ENCODE results near the gene TSLP.

TSLP gene

DNA sequence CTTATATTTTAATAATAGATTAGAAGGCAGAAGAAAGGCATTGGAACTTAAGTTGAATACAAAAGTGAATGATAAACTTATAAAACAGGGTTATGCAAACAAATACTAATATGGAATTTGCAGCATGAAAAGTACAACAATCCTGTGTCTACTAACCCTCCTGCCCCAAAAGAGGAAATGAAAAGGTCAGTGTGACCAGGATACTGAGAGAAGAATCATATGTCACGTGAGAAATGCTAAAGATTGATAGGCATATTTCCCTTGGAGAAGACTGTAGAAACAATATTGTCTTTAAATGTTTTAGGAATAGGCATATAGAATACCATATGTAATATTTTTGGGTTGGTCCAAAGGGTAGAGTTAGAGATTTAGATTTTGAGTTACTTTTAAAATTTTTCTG, 24.5 kb downstream of the TSLP start:
- H3K4me3 ChIP-seq (ENCODE audit: low read depth, low read length): no peak overlapping the region
- TF ChIP-seq, protein P1, sequence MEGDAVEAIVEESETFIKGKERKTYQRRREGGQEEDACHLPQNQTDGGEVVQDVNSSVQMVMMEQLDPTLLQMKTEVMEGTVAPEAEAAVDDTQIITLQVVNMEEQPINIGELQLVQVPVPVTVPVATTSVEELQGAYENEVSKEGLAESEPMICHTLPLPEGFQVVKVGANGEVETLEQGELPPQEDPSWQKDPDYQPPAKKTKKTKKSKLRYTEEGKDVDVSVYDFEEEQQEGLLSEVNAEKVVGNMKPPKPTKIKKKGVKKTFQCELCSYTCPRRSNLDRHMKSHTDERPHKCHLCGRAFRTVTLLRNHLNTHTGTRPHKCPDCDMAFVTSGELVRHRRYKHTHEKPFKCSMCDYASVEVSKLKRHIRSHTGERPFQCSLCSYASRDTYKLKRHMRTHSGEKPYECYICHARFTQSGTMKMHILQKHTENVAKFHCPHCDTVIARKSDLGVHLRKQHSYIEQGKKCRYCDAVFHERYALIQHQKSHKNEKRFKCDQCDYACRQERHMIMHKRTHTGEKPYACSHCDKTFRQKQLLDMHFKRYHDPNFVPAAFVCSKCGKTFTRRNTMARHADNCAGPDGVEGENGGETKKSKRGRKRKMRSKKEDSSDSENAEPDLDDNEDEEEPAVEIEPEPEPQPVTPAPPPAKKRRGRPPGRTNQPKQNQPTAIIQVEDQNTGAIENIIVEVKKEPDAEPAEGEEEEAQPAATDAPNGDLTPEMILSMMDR (IDR thresholded peaks at IDR 0.05; ENCODE audit: low read depth, low read length): no peak
- TF ChIP-seq MYC (IDR thresholded peaks at IDR 0.05; ENCODE audit: low read depth, low read length) (no peak), POLR2A (IDR thresholded peaks at IDR 0.05; ENCODE audit: extremely low read depth, insufficient read length) (no peak)
- TF ChIP-seq, protein P2, sequence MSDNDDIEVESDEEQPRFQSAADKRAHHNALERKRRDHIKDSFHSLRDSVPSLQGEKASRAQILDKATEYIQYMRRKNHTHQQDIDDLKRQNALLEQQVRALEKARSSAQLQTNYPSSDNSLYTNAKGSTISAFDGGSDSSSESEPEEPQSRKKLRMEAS (IDR thresholded peaks at IDR 0.05; ENCODE audit: low read depth, low read length): no peak
- no peak for DNase-seq (ENCODE audit: low read depth)

DNA sequence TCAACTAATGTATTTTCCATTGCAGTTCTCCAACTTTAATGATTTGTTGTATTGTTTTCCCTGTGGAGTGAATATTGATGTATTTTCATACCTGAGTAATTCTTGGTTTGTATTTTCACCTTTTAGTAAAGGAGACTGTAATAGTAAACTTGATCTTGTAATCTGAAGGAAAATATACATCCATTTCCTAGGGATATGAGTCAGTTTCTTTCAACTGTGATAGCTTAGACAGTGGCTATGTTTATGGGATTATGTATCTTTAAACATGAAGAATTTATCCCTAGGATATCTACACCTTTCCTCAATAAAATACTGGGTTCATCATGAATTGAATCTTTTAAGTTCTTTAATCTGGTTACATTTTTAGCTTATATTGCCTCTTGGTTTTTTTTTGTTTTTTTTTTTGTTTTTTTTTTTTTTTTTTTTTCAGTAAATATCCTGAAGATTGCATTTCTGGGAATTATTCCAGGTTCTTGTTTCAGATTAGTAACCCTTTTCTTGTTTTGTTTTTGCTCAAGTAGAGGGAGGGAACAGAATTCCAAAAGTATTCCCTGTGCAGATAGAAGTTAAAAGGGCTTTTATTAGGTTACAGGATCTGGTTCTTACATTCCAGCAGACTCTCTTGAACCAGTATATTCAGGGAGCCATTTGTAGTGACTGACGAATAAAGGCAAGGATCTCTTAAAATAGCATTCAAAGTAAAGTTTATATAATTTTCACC, 27.7 kb downstream of the TSLP start:
- DNase-seq (ENCODE audit: low read depth): no peak
- H3K4me3 ChIP-seq (ENCODE audit: low read depth, low read length): no peak overlapping the region
- no peak for TF ChIP-seq MYC (IDR thresholded peaks at IDR 0.05; ENCODE audit: low read depth, low read length)

DNA sequence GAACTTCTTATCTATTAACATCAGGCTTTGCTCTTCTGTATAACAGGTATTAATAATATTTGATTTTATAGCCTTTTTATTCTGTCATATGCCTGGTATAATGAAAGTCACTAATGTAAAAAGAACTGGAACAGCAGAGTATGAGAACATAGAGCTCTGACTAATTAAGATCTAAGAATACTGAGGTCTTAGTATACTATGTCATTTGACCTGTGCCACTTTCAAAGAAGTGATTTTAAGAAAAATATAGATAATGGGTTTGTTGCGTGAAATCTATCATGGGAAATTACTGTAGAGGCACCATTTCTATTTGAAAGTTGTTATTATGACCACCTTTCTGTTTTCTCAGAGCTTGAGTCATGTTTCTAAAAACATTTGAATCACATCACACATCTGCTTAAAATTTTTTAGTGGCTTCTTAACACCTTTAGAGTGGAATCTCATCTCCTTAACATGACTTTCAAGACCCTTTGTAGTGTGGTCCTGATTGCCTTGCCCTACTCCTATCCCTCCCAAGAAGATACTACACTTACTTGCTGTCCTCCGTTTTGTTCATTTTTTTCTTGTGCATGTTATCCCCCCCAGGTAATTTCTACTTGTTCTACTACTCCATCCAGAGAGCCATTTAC, 34.9 kb downstream of the TSLP start:
- TF ChIP-seq POLR2A (IDR thresholded peaks at IDR 0.05; ENCODE audit: extremely low read depth, insufficient read length) (no peak), MYC (IDR thresholded peaks at IDR 0.05; ENCODE audit: low read depth, low read length) (no peak)
- TF ChIP-seq, protein P1 (IDR thresholded peaks at IDR 0.05; ENCODE audit: low read depth, low read length): no peak
- TF ChIP-seq, protein P2 (IDR thresholded peaks at IDR 0.05; ENCODE audit: low read depth, low read length): no peak
- H3K4me3 ChIP-seq (ENCODE audit: low read depth, low read length): no peak overlapping the region
- no peak for DNase-seq (ENCODE audit: low read depth)

DNA sequence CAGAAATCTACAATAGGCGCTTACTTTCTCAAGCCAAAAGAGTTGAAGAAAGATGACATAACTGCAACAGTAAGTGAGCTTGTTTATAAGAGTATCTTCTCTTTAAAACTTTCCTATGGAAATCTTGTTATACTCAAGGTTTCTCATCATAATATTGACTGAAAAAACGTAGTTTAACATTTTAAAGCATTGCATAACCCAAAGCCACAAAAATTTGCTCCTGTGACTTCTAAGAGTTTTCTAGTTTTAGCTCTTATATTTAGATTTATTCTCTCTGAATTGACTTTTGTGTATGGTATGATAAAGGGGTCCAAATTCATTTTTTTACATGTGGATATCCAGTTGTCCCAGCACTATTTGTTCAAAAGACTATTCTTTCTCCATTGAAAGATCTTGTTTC, 35.9 kb downstream of the TSLP start:
- DNase-seq (ENCODE audit: low read depth): no peak
- TF ChIP-seq, protein P2 (IDR thresholded peaks at IDR 0.05; ENCODE audit: low read depth, low read length): no peak
- TF ChIP-seq POLR2A (IDR thresholded peaks at IDR 0.05; ENCODE audit: extremely low read depth, insufficient read length) (no peak), MYC (IDR thresholded peaks at IDR 0.05; ENCODE audit: low read depth, low read length) (no peak)
- TF ChIP-seq, protein P1 (IDR thresholded peaks at IDR 0.05; ENCODE audit: low read depth, low read length): no peak
- H3K4me3 ChIP-seq (ENCODE audit: low read depth, low read length): no peak overlapping the region

DNA sequence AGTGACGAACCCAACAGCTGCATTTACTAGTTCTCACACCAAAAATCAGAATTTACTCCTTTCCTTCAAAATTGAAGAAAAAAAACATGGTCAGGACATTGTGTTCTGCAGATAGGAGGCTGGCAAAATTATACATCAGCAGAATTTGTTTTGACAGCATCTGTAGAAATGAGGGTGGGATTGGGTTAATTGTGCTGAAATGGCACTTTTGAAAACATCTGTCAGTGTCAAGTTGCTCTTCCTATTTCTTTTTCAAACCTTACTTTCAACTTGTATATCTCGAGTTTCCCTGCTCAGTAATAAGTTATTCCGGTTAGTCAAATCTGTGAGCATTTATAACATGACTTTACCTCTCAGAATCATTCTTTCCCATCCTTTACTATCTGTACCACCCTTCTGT, 40.4 kb downstream of the TSLP start:
- TF ChIP-seq MYC (IDR thresholded peaks at IDR 0.05; ENCODE audit: low read depth, low read length): no peak
- TF ChIP-seq, protein P1 (IDR thresholded peaks at IDR 0.05; ENCODE audit: low read depth, low read length): no peak
- no peak for DNase-seq (ENCODE audit: low read depth)
- H3K4me3 ChIP-seq (ENCODE audit: low read depth, low read length): no peak overlapping the region

DNA sequence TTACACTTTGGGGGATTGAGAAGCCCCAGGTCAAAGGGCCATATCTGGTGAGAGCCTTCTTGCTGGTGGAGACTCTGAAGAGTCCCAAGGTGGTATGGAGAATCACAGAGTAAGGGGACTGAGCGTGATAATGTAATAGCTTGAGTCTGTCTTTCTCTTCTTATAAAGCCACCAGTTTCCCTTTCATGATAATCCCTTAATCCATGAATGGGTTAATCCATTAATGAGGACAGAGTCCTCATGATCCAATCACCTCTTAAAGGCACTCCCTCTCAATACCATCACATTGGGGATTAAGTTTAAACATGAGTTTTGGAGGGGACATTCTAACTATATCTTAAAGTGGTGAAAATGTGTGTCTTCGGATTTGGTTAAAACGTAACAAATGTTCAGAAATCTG, 42.2 kb downstream of the TSLP start:
- TF ChIP-seq, protein P1 (IDR thresholded peaks at IDR 0.05; ENCODE audit: low read depth, low read length): no peak
- no peak overlapping the region for H3K4me3 ChIP-seq (ENCODE audit: low read depth, low read length)
- no peak for DNase-seq (ENCODE audit: low read depth)

Measured in NB4 (cell line).